Central memory CD8-positive, alpha-beta T cell (primary cell): ENCODE measurements around the gene LYZL2.
"Not testable (repeated sequence)": the region's sequence is repeated elsewhere in the genome, so short reads cannot be mapped to it uniquely, and the experiment has no call there.

ENCODE experiments used
- ATAC-seq: fragments of 150-1000 bp; cut with Tn5 transposase; replicated peaks from 2 replicates; pipeline ENCODE4 v1.10.0; 2022; ENCODE audit warnings: mild to moderate bottlenecking, moderate FRiP score, moderate number of reproducible peaks; ENCODE audit not compliant: poor library complexity, severe bottlenecking; ENCODE audit errors: extremely low read depth
- DNase-seq, 2 donors: peaks; one replicate each; pipeline ENCODE4 v3.0.0; 2021; ENCODE audit warnings: low spot score in 2 of 2
- H3K27ac Mint-ChIP-seq: one replicate; pipeline ENCODE4 v1.8.0; 2022; ENCODE audit warnings: low read depth, mild to moderate bottlenecking, moderate library complexity, mixed read lengths
- H3K27me3 Mint-ChIP-seq: one replicate; pipeline ENCODE4 v1.8.0; 2022; ENCODE audit warnings: mixed read lengths
- H3K36me3 Mint-ChIP-seq: one replicate; pipeline ENCODE4 v1.8.0; 2022; ENCODE audit warnings: mild to moderate bottlenecking, moderate library complexity, mixed read lengths; ENCODE audit not compliant: insufficient read depth
- H3K4me1 Mint-ChIP-seq: one replicate; pipeline ENCODE4 v1.8.0; 2022; ENCODE audit warnings: mixed read lengths
- H3K4me3 Mint-ChIP-seq: one replicate; pipeline ENCODE4 v1.8.0; 2022; ENCODE audit warnings: mild to moderate bottlenecking, moderate library complexity, mixed read lengths
- H3K9me3 Mint-ChIP-seq: one replicate; pipeline ENCODE4 v1.8.0; 2022; ENCODE audit warnings: mixed read lengths

The LYZL2 gene

GRCh38 chr10:30626837-30627236 is 2.7 kb downstream of the LYZL2 start:
- peaks cover 26% of the 10 kb centered on the region for H3K27me3 Mint-ChIP-seq
- not testable (repeated sequence) for H3K4me3 Mint-ChIP-seq, H3K36me3 Mint-ChIP-seq, DNase-seq, H3K4me1 Mint-ChIP-seq, ATAC-seq, H3K27ac Mint-ChIP-seq, H3K9me3 Mint-ChIP-seq

- H3K9me3 Mint-ChIP-seq, H3K4me1 Mint-ChIP-seq, DNase-seq, H3K27ac Mint-ChIP-seq, ATAC-seq, H3K36me3 Mint-ChIP-seq, H3K4me3 Mint-ChIP-seq: not testable (repeated sequence)
- H3K27me3 Mint-ChIP-seq = peaks cover 21% of the 10 kb centered on the region
Measured at GRCh38 chr10:30626196-30626595, 3.4 kb downstream of the LYZL2 start.

DNA sequence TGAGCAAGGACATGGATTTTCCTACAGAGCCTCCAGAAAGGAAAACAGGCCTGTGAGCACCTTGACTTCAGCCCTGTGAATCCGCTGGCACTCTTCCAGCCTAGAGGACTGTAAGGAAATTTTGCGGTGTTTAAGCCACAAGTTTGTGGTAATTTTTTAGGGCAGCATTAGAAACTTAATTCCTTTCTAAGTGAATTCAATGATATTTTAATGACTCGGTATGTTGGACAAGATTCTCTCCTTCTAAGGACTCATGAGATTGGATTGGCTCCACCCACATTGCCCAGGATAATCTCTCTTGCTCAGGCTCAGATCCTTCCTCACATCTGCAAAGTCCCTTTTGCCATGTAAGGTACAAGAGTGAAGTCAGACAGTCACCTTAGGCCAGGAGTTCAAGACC is 4.5 kb downstream of the LYZL2 start:
- H3K27ac Mint-ChIP-seq = no peak overlapping the region

DNA sequence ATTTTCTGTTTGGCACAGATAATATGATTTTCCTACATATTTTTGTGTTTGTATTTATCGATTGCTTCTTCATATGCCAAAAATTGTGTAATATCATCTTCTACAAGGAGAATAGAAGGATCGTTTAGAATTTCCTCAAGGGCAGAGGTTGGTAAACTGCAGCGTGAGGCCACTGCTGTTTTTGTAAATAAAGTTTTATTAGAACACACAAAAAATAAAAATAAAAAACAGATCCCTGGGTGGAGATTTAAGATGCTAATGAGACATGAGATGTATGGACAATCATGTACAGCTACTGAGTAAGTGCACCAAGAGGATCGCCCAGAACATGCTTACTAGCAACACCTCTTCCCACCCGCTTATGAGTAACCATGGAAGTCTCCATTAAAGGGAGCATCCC is 9.6 kb downstream of the LYZL2 start:
- Mint-ChIP-seq H3K27me3 (peaks cover 25% of the 10 kb centered on the region), H3K27ac (no peak overlapping the region), H3K36me3 (no peaks in the 10 kb centered on the region)

More for the DNA sequence above, 4.5 kb downstream of the LYZL2 start:
- ATAC-seq (no peak), DNase-seq (no peak)
- Mint-ChIP-seq H3K36me3 (no peaks in the 10 kb centered on the region), H3K4me1 (no peaks in the 10 kb centered on the region), H3K27me3 (peaks cover 23% of the 10 kb centered on the region), H3K9me3 (no peaks in the 10 kb centered on the region), H3K4me3 (no peak overlapping the region)

GRCh38 chr10:30617070-30617469 is 12.5 kb downstream of the LYZL2 start:
- H3K9me3 Mint-ChIP-seq = no peaks in the 10 kb centered on the region
- no peak overlapping the region for H3K4me3 Mint-ChIP-seq
- ATAC-seq = no peak
- no peaks in the 10 kb centered on the region for H3K4me1 Mint-ChIP-seq
- H3K27ac Mint-ChIP-seq = no peak overlapping the region
- peaks cover 34% of the 10 kb centered on the region for H3K27me3 Mint-ChIP-seq
- no peaks in the 10 kb centered on the region for H3K36me3 Mint-ChIP-seq
- no peak for DNase-seq

More for the DNA sequence above, 9.6 kb downstream of the LYZL2 start:
- no peak overlapping the region for H3K4me3 Mint-ChIP-seq
- no peaks in the 10 kb centered on the region for H3K4me1 Mint-ChIP-seq
- no peaks in the 10 kb centered on the region for H3K9me3 Mint-ChIP-seq
- ATAC-seq (no peak), DNase-seq (no peak)

GRCh38 chr10:30611041-30611440 is 18.5 kb downstream of the LYZL2 start:
- not testable (repeated sequence) for H3K36me3 Mint-ChIP-seq, H3K27ac Mint-ChIP-seq

GRCh38 chr10:30607814-30608213 is 21.7 kb downstream of the LYZL2 start:
- peaks cover 57% of the 10 kb centered on the region for H3K27me3 Mint-ChIP-seq
- no peaks in the 10 kb centered on the region for H3K36me3 Mint-ChIP-seq

More at GRCh38 chr10:30611041-30611440, 18.5 kb downstream of the LYZL2 start:
- DNase-seq, H3K4me1 Mint-ChIP-seq, ATAC-seq, H3K9me3 Mint-ChIP-seq, H3K4me3 Mint-ChIP-seq: not testable (repeated sequence)
- H3K27me3 Mint-ChIP-seq = peaks cover 58% of the 10 kb centered on the region

GRCh38 chr10:30606313-30606712 is 23.2 kb downstream of the LYZL2 start:
- ATAC-seq = no peak
- no peak for DNase-seq
- Mint-ChIP-seq H3K36me3 (no peaks in the 10 kb centered on the region), H3K9me3 (no peaks in the 10 kb centered on the region), H3K4me1 (no peaks in the 10 kb centered on the region), H3K27ac (no peak overlapping the region), H3K4me3 (no peak overlapping the region), H3K27me3 (peaks cover 42% of the 10 kb centered on the region)

More at GRCh38 chr10:30607814-30608213, 21.7 kb downstream of the LYZL2 start:
- Mint-ChIP-seq H3K4me1 (no peaks in the 10 kb centered on the region), H3K27ac (no peak overlapping the region), H3K4me3 (no peak overlapping the region), H3K9me3 (no peaks in the 10 kb centered on the region)
- ATAC-seq (no peak), DNase-seq (no peak)

DNA sequence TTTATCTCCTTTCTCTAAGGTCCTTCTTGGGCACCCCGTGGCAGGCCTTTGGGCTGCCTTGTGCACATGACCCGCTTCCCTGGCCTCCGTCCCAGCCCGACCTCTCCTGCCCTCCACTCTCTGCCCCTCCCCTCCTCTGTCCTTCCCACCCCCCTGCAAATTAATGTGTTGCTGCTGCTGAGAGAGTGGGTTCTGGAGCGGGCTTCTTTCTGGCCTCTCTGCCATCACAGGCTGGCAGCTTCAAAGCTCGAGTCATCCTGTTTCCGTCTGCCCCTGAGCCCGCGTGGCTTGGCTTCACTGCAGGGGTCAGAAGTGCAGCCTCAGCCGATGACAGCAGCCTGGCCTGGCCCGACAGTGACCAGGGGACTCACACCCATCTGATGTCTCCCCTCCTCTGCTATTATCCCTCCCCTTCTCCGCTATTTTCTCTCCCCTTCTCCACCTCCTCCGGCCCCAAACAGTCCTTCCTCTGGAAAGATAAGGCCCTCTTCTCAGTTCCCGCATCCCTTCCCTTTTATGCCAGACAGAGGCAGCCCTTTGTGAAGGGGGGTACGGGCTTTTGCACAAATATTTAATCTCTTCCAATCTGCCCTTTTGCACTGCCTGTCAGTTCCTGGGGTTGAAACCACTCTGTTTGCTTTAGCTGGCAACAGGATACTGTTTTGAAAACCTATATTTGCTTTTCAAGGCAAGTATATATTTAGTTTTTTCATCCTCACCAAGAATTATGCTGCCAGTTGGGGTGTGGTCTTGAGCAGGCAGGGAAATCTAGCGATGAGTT is 24.0 kb downstream of the LYZL2 start:
- peaks cover 35% of the 10 kb centered on the region for H3K27me3 Mint-ChIP-seq
- H3K27ac Mint-ChIP-seq, DNase-seq, H3K4me1 Mint-ChIP-seq, H3K9me3 Mint-ChIP-seq, ATAC-seq, H3K36me3 Mint-ChIP-seq, H3K4me3 Mint-ChIP-seq: not testable (repeated sequence)

- peaks cover 1% of the 10 kb centered on the region for H3K36me3 Mint-ChIP-seq
- no peaks in the 10 kb centered on the region for H3K4me1 Mint-ChIP-seq
- DNase-seq = no peak
- H3K27ac Mint-ChIP-seq = no peak overlapping the region
- ATAC-seq = no peak
- H3K27me3 Mint-ChIP-seq = peaks cover 25% of the 10 kb centered on the region
- H3K4me3 Mint-ChIP-seq = no peak overlapping the region
- H3K9me3 Mint-ChIP-seq = no peaks in the 10 kb centered on the region
Measured at GRCh38 chr10:30603589-30603988, 26.0 kb downstream of the LYZL2 start.

DNA sequence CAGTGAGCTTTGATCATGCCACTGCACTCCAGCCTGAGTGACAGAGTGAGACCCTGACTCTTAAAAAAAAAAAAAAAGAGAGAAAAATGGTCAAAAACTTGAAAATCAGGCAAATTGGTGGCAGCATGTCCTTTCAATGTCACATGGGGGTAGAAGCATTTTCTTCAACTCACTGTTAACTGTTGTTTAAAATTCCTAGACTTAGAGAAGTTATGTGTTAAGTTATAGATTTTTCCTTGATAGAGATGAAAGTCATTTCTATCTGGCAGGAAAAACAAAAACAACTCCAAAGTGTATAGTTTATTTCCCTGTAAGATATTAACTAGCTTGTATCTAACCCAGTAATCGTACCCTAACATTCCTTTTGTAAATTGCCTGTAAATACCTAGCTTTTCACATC is 26.8 kb downstream of the LYZL2 start:
- peaks cover 24% of the 10 kb centered on the region for H3K27me3 Mint-ChIP-seq
- no peaks in the 10 kb centered on the region for H3K4me1 Mint-ChIP-seq
- no peaks in the 10 kb centered on the region for H3K9me3 Mint-ChIP-seq
- ATAC-seq (no peak), DNase-seq (no peak)
- H3K27ac Mint-ChIP-seq = no peak overlapping the region
- H3K4me3 Mint-ChIP-seq = no peak overlapping the region
- H3K36me3 Mint-ChIP-seq = peaks cover 1% of the 10 kb centered on the region

DNA sequence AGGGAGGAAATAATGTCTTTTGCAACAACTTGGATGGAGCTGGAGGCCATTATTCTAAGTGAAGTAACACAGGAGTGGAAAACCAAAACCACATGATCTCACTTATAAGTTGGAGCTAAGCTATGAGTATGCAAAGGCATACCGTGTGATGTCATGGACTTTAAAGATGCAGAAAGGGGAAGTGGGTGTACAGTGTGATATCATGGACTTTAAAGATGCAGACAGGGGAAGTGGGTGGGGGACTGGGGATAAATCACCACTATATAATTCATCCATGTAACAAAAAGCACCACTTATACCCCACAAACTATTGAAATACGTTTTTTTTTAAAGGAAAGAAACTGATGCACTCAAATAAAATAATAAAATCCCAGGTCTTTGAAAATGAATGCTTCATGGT is 29.5 kb downstream of the LYZL2 start:
- no peaks in the 10 kb centered on the region for H3K9me3 Mint-ChIP-seq
- no peak overlapping the region for H3K4me3 Mint-ChIP-seq
- no peaks in the 10 kb centered on the region for H3K4me1 Mint-ChIP-seq
- ATAC-seq = peak; percentile 67
- H3K36me3 Mint-ChIP-seq = peaks cover 1% of the 10 kb centered on the region
- no peak overlapping the region for H3K27ac Mint-ChIP-seq
- no peak for DNase-seq
- H3K27me3 Mint-ChIP-seq = peaks cover 9% of the 10 kb centered on the region

DNA sequence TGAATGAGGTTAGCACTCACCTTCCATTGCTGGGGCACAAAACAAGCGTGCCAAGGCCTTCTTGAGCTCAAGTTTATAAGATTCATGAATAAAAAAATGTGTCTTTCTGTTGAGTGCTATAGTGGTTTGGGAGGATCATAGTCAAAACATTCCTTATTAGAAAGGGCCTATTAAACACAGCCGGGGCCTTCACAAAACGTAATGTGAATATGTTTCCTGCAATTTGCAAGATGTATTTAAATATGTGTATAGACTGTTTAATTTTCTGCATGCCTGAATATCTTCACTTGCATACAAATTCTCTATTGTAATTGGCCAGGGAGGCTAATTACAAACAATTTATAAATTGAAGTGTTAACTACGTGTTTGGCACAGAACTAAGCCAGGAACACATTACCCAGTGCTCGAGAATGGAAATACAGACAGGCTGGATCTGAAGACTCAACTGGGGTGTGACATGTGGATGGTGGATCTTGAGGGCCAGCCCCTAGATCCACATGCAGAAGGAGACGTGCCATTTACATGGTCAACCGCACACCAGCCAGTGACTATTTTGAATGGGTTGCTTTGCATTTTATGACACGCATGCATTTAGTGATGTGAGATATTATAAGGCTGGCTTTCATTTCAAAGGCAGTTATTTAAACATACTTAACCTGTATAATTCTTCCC is 31.3 kb downstream of the LYZL2 start:
- no peak overlapping the region for H3K4me3 Mint-ChIP-seq
- H3K27me3 Mint-ChIP-seq = peaks cover 23% of the 10 kb centered on the region
- H3K27ac Mint-ChIP-seq = no peak overlapping the region
- H3K36me3 Mint-ChIP-seq = peaks cover 1% of the 10 kb centered on the region
- no peaks in the 10 kb centered on the region for H3K4me1 Mint-ChIP-seq
- H3K9me3 Mint-ChIP-seq = no peaks in the 10 kb centered on the region
- ATAC-seq (no peak), DNase-seq (no peak)
